K562 (cell line): Measurements from ENCODE around the gene PRR11. TPM values are rescaled to one million over a fixed set of nuclear protein-coding genes. Genes with fewer than 3 reads are reported as not detected.

Experiments
- MAFG ChIP-seq: fragments of 450-650 bp; conservative IDR thresholded peaks from 2 replicates; pipeline ENCODE4 v1.6.1; 2016; ENCODE audit warnings: missing genetic modification characterization, missing compliant biosample characterization
- MTA1 ChIP-seq: fragments of 450-650 bp; IDR thresholded peaks from 2 replicates; pipeline ENCODE4 v1.6.1; 2017; ENCODE audit warnings: borderline replicate concordance
- POLR2A ChIP-seq: fragments of 450-650 bp; conservative IDR thresholded peaks from 2 replicates; pipeline ENCODE4 v1.6.1; 2016
- SIX5 ChIP-seq, 2 experiments: IDR thresholded peaks; 2 replicates each; pipeline ENCODE4 v1.6.1; 2011; ENCODE audit warnings: low read length in 2 of 2, borderline replicate concordance in 1 of 2, low read depth in 1 of 2, mild to moderate bottlenecking in 1 of 2, moderate library complexity in 1 of 2; ENCODE audit not compliant: insufficient read depth in 1 of 2
- SMARCA5 ChIP-seq: fragments of 450-650 bp; IDR thresholded peaks from 2 replicates; pipeline ENCODE4 v1.6.1; 2016
- SRSF3 ChIP-seq: fragments of 200-400 bp; formaldehyde crosslinking; IDR thresholded peaks from 2 replicates; pipeline ENCODE4 v1.6.1; 2016; ENCODE audit warnings: mild to moderate bottlenecking, low read length, moderate library complexity; ENCODE audit not compliant: insufficient read depth
- ZBTB17 ChIP-seq: fragments of 450-650 bp; formaldehyde crosslinking; IDR thresholded peaks from 2 replicates; pipeline ENCODE4 v1.4.0; 2020; ENCODE audit warnings: mild to moderate bottlenecking
- ZNF583 ChIP-seq: fragments of 250-450 bp; sonication (Bioruptor Pico); IDR thresholded peaks from 2 replicates; pipeline ENCODE4 v1.4.0; 2020
- ZNF780A ChIP-seq: fragments of 250-450 bp; sonication (Bioruptor Pico); IDR thresholded peaks from 2 replicates; pipeline ENCODE4 v1.5.0; 2021; ENCODE audit warnings: mild to moderate bottlenecking
- polyA plus RNA-seq, 8 experiments: library from polyadenylated mRNA; depleted of rRNA in 4 of 8; stranded (reverse) in 5 of 8; unstranded in 3 of 8; fragments of >200 nt; fragmentation: Nextera tagmentation in 2 of 8; fragmentation: Illumina TruSeq in 1 of 8; extraction: Ambion mirVana in 2 of 8; extraction: Trizol in 1 of 8; gene quantifications; 2 replicates each; pipeline versions ENCODE4 v1.2.1 to v1.2.3, GENCODE V29; 2011 to 2014; ENCODE audit warnings: inconsistent platforms in 1 of 8, missing spikeins in 1 of 8
- total RNA-seq, 7 experiments: library from RNA; depleted of rRNA in 6 of 7; stranded (reverse); fragments of >200 nt in 6 of 7; fragmentation: Illumina TruSeq in 2 of 7; extraction: Trizol in 2 of 7; gene quantifications; 2 replicates each; pipeline versions ENCODE4 v1.2.1 to v1.2.3, GENCODE V29; 2011 to 2021; ENCODE audit warnings: low replicate concordance in 1 of 7
- TF ChIP-seq, protein P1 (sequence below): fragments of 450-650 bp; IDR thresholded peaks from 2 replicates; pipeline ENCODE4 v1.6.1; 2016; ENCODE audit warnings: mild to moderate bottlenecking, moderate library complexity
- TF ChIP-seq, protein P2 (sequence below): fragments of 200-400 bp; formaldehyde crosslinking; IDR thresholded peaks from 2 replicates; pipeline ENCODE4 v1.6.1; 2017; ENCODE audit warnings: mild to moderate bottlenecking, low read depth, low read length, moderate library complexity
- TF ChIP-seq, protein P3 (sequence below), 3 experiments: IDR thresholded peaks in 2 of 3; conservative IDR thresholded peaks in 1 of 3; 2 replicates each; pipeline ENCODE4 v1.5.1; 2011 to 2012; ENCODE audit warnings: low read length in 3 of 3, mild to moderate bottlenecking in 3 of 3, control low read depth in 2 of 3, improper control_type of control experiment in 1 of 3, inconsistent platforms in 1 of 3, low read depth in 1 of 3, mixed read lengths in 1 of 3, moderate library complexity in 1 of 3; ENCODE audit not compliant: insufficient read depth in 2 of 3

Gene PRR11
- total and polyA plus RNA-seq, 9 of the 15 experiments (the other 6 are each of a cell fraction or from before 2014, with no cell fraction given): 13.3 to 75.2 (median 46.4) TPM

DNA sequence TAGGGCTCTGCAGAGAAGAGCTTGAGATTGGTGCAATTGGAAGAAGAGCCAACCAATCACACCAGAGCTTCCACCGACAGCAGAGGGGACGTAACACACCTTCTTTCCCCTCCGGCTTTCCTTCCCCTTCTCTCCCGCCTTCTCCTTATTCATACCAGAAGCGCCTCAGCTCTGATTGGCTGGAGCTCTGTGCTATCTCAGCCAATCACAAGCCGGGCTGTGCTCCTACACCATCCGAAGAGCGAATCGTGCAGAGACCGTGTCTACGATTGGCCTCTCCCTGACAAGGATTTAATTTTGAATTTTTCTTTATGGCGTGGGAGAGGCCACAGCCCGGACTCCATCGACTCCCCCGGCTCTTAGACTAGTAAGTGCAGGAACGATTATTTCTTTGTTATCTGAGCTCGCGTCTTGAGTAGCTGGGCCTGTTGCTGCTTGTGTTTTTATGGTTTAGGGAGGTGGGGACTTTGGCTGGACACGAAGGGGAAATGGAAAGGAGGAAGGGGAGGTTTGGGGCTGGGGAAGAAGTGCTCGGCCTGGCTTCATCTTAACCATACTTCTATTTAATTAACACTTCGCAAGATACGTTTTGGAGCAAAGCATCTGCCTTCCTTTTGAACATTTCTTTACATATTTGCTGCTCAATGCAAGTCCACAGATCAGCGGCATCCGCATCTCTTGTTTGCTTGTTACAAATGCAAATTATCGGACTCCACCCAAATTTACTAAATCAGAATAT, at the start of gene PRR11 (continued):
- TF ChIP-seq, protein P1, sequence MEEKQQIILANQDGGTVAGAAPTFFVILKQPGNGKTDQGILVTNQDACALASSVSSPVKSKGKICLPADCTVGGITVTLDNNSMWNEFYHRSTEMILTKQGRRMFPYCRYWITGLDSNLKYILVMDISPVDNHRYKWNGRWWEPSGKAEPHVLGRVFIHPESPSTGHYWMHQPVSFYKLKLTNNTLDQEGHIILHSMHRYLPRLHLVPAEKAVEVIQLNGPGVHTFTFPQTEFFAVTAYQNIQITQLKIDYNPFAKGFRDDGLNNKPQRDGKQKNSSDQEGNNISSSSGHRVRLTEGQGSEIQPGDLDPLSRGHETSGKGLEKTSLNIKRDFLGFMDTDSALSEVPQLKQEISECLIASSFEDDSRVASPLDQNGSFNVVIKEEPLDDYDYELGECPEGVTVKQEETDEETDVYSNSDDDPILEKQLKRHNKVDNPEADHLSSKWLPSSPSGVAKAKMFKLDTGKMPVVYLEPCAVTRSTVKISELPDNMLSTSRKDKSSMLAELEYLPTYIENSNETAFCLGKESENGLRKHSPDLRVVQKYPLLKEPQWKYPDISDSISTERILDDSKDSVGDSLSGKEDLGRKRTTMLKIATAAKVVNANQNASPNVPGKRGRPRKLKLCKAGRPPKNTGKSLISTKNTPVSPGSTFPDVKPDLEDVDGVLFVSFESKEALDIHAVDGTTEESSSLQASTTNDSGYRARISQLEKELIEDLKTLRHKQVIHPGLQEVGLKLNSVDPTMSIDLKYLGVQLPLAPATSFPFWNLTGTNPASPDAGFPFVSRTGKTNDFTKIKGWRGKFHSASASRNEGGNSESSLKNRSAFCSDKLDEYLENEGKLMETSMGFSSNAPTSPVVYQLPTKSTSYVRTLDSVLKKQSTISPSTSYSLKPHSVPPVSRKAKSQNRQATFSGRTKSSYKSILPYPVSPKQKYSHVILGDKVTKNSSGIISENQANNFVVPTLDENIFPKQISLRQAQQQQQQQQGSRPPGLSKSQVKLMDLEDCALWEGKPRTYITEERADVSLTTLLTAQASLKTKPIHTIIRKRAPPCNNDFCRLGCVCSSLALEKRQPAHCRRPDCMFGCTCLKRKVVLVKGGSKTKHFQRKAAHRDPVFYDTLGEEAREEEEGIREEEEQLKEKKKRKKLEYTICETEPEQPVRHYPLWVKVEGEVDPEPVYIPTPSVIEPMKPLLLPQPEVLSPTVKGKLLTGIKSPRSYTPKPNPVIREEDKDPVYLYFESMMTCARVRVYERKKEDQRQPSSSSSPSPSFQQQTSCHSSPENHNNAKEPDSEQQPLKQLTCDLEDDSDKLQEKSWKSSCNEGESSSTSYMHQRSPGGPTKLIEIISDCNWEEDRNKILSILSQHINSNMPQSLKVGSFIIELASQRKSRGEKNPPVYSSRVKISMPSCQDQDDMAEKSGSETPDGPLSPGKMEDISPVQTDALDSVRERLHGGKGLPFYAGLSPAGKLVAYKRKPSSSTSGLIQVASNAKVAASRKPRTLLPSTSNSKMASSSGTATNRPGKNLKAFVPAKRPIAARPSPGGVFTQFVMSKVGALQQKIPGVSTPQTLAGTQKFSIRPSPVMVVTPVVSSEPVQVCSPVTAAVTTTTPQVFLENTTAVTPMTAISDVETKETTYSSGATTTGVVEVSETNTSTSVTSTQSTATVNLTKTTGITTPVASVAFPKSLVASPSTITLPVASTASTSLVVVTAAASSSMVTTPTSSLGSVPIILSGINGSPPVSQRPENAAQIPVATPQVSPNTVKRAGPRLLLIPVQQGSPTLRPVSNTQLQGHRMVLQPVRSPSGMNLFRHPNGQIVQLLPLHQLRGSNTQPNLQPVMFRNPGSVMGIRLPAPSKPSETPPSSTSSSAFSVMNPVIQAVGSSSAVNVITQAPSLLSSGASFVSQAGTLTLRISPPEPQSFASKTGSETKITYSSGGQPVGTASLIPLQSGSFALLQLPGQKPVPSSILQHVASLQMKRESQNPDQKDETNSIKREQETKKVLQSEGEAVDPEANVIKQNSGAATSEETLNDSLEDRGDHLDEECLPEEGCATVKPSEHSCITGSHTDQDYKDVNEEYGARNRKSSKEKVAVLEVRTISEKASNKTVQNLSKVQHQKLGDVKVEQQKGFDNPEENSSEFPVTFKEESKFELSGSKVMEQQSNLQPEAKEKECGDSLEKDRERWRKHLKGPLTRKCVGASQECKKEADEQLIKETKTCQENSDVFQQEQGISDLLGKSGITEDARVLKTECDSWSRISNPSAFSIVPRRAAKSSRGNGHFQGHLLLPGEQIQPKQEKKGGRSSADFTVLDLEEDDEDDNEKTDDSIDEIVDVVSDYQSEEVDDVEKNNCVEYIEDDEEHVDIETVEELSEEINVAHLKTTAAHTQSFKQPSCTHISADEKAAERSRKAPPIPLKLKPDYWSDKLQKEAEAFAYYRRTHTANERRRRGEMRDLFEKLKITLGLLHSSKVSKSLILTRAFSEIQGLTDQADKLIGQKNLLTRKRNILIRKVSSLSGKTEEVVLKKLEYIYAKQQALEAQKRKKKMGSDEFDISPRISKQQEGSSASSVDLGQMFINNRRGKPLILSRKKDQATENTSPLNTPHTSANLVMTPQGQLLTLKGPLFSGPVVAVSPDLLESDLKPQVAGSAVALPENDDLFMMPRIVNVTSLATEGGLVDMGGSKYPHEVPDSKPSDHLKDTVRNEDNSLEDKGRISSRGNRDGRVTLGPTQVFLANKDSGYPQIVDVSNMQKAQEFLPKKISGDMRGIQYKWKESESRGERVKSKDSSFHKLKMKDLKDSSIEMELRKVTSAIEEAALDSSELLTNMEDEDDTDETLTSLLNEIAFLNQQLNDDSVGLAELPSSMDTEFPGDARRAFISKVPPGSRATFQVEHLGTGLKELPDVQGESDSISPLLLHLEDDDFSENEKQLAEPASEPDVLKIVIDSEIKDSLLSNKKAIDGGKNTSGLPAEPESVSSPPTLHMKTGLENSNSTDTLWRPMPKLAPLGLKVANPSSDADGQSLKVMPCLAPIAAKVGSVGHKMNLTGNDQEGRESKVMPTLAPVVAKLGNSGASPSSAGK: peak; percentile 15; the same call in 1 of the 2 replicates
- peak; percentile 74 for TF ChIP-seq POLR2A
- TF ChIP-seq ZNF583 (CRISPR knock-in tag): no peak
- TF ChIP-seq, protein P2, sequence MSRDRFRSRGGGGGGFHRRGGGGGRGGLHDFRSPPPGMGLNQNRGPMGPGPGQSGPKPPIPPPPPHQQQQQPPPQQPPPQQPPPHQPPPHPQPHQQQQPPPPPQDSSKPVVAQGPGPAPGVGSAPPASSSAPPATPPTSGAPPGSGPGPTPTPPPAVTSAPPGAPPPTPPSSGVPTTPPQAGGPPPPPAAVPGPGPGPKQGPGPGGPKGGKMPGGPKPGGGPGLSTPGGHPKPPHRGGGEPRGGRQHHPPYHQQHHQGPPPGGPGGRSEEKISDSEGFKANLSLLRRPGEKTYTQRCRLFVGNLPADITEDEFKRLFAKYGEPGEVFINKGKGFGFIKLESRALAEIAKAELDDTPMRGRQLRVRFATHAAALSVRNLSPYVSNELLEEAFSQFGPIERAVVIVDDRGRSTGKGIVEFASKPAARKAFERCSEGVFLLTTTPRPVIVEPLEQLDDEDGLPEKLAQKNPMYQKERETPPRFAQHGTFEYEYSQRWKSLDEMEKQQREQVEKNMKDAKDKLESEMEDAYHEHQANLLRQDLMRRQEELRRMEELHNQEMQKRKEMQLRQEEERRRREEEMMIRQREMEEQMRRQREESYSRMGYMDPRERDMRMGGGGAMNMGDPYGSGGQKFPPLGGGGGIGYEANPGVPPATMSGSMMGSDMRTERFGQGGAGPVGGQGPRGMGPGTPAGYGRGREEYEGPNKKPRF: no peak
- TF ChIP-seq ZNF780A: no peak
- no peak for TF ChIP-seq MAFG (tag)
- no peak for TF ChIP-seq MTA1
- 0 out of 2 replicates have a peak, but pooled peaks have one; percentile 24 for TF ChIP-seq ZBTB17 (CRISPR knock-in tag)
- TF ChIP-seq SIX5 (IDR thresholded peaks at IDR 0.05; ENCODE audit: borderline replicate concordance in 1 of 2, insufficient read depth in 1 of 2, low read depth in 1 of 2, low read length in 2 of 2): no peak
- TF ChIP-seq, protein P3, sequence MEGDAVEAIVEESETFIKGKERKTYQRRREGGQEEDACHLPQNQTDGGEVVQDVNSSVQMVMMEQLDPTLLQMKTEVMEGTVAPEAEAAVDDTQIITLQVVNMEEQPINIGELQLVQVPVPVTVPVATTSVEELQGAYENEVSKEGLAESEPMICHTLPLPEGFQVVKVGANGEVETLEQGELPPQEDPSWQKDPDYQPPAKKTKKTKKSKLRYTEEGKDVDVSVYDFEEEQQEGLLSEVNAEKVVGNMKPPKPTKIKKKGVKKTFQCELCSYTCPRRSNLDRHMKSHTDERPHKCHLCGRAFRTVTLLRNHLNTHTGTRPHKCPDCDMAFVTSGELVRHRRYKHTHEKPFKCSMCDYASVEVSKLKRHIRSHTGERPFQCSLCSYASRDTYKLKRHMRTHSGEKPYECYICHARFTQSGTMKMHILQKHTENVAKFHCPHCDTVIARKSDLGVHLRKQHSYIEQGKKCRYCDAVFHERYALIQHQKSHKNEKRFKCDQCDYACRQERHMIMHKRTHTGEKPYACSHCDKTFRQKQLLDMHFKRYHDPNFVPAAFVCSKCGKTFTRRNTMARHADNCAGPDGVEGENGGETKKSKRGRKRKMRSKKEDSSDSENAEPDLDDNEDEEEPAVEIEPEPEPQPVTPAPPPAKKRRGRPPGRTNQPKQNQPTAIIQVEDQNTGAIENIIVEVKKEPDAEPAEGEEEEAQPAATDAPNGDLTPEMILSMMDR (IDR thresholded peaks at IDR 0.05 in 2 of 3, conservative IDR thresholded peaks at IDR 0.05 in 1 of 3; ENCODE audit: insufficient read depth in 2 of 3, low read depth in 1 of 3, low read length in 3 of 3): no peak
- TF ChIP-seq SRSF3: no peak
- no peak for TF ChIP-seq SMARCA5
